GM21526 (cell line): ENCODE measurements around the gene FLNB.
"Not testable (repeated sequence)": the region's sequence is repeated elsewhere in the genome, so short reads cannot be mapped to it uniquely, and the experiment has no call there.

Experiments used
- ATAC-seq: cut with Tn5 transposase; IDR thresholded peaks from one replicate; pipeline ENCODE4 v1.9.1; 2021; ENCODE audit warnings: moderate library complexity; ENCODE audit not compliant: unreplicated experiment, low FRiP score

Gene FLNB

GRCh38 chr3:58051196-58051595 is 43.0 kb downstream of the FLNB start:
- ATAC-seq, result no peak

DNA sequence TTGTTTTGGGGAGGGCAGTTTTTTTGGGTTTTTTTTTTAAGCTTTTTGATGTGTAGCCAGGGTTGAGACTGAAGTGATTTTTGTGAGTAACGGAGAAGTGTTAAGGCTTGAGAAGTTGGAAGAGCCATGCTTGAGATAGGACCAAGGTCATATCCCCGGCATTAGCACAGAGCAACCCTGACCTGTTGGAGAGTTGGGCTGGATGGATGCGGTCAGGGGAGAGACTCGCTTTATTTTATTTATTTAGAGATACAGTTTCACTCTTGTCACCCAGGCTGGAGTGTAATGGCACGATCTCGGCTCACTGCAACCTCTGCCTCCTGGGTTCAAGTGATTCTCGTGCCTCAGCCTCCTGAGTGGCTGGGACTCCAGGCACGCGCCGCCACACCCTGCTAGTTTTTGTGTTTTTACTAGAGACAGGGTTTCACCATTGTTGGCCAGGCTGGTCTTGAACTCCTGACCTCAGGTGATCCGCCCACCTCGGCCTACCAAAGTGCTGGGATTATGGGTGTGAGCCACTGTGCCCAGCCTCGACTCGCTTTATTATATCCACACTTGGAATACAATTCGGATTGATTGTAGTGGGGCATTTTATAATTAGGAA is 43.5 kb downstream of the FLNB start:
- not testable (repeated sequence) for ATAC-seq

- no peak for ATAC-seq
Observed at GRCh38 chr3:58052373-58053273, 44.4 kb downstream of the FLNB start.

- no peak for ATAC-seq
Observed at GRCh38 chr3:58054652-58055051, 46.4 kb downstream of the FLNB start.

- ATAC-seq, result no peak
Observed at GRCh38 chr3:58055314-58055713, 47.1 kb downstream of the FLNB start.

- ATAC-seq, result not testable (repeated sequence)
Observed at GRCh38 chr3:58055891-58056290, 47.7 kb downstream of the FLNB start.

DNA sequence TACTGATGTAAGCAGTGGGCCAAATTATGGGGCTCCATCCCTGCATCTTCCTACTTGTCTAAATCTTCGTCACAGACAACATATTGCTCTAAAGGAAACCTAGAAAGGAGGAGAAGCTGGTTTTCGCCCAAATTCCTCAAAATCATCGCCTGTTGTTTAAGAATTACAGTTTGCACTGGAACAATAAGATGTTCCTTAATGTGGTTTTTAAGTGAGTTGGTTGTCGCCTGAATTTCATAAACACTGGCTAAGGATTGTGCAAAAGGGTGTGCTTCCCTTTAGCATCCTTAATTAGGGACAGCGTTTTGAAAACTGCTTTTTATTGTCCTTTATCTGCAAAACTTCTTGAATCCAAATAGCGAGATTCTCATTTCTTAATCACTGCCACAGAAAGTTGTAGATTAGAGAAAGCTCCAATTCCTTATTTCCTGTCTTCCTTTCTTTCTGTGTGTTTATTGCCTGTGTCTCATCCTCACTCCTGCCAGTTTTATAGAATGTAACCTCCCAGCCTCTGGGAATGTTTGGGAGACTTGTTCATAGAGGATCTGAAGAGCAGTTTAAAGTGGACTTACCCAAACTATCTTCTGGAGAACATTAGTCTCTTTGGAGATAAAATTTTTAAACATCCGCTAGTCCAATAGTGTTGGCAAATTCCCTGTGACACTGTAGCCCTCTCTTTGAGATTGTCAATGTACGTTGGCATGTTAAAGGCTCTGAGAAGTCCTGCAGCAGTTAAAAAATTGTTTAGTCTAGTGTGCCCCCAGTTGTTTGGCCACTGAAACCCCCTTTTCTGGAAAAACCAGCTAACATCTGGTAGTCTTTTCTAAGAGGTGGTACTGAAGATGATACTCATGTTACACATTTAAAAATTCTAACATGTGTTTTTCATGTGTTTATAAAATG is 50.4 kb downstream of the FLNB start:
- ATAC-seq, result no peak

DNA sequence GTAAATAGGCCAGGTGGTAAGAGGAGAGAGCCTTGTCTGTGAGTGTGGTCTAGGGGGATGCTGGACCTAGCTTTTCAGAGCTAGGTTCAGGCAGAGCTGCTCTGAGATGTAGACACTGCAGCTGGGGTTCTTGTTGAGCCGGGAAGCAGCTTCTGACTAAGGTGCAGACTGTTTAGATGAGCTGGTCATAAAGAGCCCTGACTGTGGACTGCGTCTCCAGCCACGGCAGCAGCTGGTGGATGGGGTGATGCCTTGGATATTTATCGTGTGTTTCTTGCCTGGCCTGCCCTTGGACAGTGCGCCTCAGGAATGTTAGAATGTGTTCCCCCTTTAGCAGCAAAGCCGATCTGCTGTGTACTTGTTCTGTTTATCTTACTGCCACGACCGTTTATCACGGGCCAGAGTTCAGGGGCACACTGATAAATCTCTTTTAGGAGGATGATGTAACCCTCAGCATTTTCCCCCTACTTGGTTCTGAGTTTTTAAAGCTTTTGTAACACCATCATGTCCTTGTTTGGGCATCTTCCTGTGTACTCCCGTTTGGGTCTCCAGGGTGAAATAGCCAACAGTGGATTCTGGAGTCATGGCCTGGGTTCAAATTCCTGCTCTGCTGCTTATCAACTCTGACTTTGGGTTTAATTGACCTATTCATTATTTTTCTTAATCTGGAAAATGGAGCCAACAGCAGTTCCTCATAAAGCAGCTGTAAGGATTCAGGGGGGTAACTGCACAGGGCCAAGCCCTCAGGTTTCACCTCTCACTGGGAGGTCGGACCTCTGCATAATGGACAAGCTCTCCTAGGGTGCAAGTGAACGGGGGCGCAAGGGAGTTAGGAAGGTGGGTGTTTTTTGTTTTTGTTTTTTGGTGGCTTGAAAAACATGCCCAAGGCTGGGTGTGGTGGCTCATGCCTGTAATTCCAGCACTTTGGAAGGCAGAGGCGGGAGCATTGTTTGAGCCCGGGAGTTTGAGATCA is 51.4 kb downstream of the FLNB start:
- no peak for ATAC-seq

- no peak for ATAC-seq
Observed at GRCh38 chr3:58062472-58062871, 54.2 kb downstream of the FLNB start.

DNA sequence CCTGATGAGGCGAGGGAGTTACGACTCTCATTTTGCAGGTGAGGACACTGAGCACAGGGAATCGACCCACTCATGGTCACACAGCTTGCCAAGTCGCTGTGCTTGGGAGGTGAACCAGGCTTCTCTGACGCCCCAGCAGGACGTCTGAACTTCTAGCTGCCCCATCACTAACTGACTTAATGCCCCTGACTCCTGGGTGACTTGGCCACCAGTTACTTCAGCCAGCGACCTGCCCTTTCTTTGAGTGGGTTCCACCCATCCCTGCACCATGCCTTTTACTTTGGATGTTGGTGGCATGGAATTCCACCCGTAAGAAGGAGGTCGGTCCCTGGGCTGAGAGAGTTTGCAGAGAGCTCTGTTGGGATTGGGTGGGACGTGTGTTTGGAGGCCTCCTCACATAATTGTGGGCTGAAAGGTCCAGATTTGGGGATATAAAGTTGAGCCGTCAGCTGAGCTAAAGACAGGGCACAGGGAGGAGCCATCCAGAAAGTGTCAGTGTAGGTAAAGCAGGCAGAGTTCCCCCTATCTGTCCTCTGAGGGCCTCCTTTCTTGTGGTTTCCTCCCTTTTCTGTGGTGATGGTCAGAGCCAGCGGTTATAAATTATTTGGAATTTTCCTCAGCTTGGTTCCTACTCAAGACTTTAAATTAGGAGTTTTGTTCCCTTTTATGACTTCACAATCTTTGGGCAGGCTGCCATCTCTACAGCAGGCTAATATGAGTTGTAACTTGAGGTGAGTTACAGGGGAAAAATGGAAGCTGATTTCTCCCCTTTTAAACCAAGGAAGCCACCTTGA is 55.0 kb downstream of the FLNB start:
- ATAC-seq, result no peak

DNA sequence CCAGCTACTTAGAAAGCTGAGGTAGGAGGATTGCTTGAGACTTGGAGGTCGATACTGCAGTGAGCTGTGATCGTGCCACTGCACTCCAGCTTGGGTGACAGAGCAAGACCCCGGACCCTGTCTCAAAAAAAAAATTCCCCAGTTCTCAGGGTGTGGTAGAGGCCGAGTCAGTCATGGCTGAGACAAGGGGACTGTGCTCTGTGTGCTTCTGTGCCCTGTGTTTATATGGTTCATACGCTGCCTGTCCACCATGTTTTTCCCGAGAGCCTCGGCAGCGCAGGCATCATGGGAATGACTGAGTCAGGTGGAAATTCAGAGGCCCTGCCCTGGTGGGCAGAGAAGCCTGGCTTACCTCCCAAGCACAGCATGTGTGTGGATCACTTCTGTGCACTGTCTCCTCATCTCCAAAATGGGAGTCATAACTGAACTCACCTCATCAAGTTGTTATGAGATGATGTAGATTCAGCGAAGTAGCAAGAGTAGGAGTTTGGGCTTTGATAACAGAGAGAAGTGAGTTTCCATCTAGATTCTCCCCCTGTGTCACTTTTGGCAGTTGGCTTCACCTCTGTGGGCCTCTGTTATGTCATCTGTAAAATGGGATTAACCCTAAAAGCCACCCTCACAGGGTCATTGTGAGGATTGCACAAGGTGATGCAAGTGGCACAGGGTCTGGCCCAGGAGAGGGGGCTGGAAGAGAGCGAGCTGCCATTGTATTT is 56.9 kb downstream of the FLNB start:
- ATAC-seq, result no peak

DNA sequence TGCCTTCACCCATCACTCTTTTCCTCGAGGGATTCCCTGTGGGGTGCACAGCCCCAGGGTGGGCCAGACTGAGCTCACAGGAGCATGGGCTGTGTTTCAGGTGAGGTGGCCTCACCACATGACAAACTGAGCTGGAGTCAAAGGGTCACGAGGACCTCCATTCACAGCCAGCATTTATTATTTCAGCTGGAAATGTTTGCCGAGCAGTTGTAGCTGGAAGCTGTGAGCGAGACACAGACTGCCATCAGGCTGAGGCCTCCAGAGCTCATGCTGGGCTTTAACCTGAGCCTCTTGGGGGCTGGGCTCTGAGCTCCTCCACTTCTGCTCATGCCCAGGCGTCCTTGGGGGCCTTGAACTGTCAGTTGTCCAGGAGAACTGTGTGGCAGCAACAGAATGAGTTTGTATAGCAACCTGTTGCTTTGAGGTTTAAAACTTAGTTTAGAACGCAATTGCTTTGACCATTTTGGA is 57.5 kb downstream of the FLNB start:
- ATAC-seq, result no peak

- ATAC-seq, result no peak
Observed at GRCh38 chr3:58066842-58067241, 58.6 kb downstream of the FLNB start.

GRCh38 chr3:58068122-58068809 is 60.0 kb downstream of the FLNB start:
- ATAC-seq, result no peak

DNA sequence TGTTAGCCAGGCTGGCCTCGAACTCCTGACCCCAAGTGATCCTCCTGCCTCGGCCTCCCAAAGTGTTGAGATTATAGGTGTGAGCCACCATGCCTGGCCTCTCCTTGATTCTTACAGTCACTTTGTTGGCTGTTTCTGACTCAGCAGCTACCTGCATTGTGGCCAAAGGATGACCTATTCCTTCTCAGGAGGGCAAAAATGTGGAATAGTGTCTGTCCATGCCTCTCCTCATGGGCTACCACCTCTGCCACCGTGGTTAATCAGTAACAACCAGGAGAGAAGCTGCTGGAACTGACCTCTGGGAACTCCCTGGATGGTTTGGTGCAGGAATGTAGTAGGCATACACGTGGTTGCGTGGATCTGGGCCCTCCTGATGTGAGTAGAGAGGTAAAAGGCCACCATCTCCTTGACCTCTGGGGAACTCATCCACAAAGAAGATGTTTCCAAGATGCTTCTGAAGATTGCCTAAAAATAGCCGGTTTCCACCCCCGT is 63.3 kb downstream of the FLNB start:
- no peak for ATAC-seq

DNA sequence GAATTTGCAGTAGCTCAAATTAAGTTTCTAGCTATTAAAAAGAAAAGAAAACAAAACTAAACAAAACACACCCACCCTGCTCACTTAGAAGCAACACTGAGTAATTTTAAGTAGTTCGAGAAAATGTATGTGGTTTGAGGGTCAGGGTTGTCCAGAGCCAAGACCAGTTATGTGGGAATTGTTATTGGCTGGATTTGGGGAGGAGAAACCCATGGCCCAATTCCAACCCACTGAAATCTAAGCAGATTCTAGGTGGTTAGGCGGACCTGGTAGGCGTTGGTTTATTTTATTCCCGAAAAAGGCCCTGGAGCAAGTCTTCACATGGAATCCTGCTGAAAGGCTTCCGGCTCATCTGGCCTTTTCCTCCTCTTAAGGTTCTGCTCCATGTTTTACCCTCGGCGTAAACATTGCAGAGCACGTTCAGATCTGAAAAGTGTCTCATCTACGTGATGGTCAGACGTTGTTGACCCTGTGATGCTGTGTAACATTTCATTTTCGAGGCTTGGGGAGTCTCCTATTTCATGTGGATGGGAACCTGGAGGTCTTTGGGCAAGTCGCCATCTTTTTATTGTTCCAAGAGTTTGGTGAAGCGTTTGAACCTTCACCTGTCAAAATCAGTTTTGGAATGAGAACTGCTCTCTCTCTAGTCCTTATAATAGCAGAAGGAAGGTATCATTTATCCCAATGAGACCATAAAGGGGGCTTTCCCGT is 64.0 kb downstream of the FLNB start:
- no peak for ATAC-seq

DNA sequence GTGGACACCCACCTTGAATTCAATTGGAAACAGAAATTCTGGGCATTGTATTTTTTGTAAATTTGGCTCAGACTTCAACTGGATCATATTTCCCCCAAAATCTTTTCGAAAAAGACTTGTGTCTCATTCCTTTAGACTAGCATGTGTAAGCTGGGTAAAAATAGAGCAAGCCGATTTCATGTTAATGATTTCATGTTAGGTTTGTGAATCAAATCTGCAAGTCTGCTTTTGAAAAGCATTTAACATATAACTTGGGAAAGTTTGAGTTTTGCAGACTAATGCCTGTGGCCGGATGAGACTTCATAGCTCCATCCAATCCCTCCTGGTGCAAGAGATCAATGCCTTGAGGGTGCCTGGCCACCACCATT is 64.5 kb downstream of the FLNB start:
- no peak for ATAC-seq
